ENCODE data around the gene CIT. TPM values are rescaled to one million over a fixed set of nuclear protein-coding genes. Genes with fewer than 3 reads are reported as not detected.

CIT gene
- total RNA-seq, 2 donors from 2014 or later, result 0.33 to 1.3 TPM

- Histone ChIP-seq H3K9me3 (no peaks in the 10 kb centered on the region), H3K27me3 (no peaks in the 10 kb centered on the region), H3K4me3 (no peak overlapping the region), H3K36me3 (replicated peaks in 1 of 2; ENCODE audit: insufficient read depth in 1 of 2, low read depth in 2 of 2) (no peaks in the 10 kb centered on the region), H3K4me1 (no peaks in the 10 kb centered on the region), H3K27ac (no peak overlapping the region)
- no peak for TF ChIP-seq CTCF (IDR thresholded peaks at IDR 0.05)
- TF ChIP-seq POLR2A (IDR thresholded peaks at IDR 0.05), result no peak
- 66 to 87% methylated on average over 4 of the region's 4 CpGs for WGBS, 2 donors
- no peak for ATAC-seq
- DNase-seq, result no peak
- intact Hi-C loops (cut with DNase I), result no loop called here
These were observed 127.5 kb downstream of the CIT start for GRCh38 chr12:119749666-119750065.

GRCh38 chr12:119748497-119748896 is 128.6 kb downstream of the CIT start:
- Histone ChIP-seq H3K4me1 (no peaks in the 10 kb centered on the region), H3K27me3 (no peaks in the 10 kb centered on the region), H3K36me3 (replicated peaks in 1 of 2; ENCODE audit: insufficient read depth in 1 of 2, low read depth in 2 of 2) (no peaks in the 10 kb centered on the region), H3K27ac (no peak overlapping the region), H3K4me3 (no peak overlapping the region), H3K9me3 (no peaks in the 10 kb centered on the region)
- TF ChIP-seq CTCF (IDR thresholded peaks at IDR 0.05), result no peak
- no peak for TF ChIP-seq POLR2A (IDR thresholded peaks at IDR 0.05)
- intact Hi-C loops (cut with DNase I), result no loop called here
- ATAC-seq, result no peak
- WGBS, 2 donors, result 83 to 90% methylated on average over 8 of the region's 8 CpGs
- DNase-seq, result no peak

GRCh38 chr12:119746169-119746568 is 131.0 kb downstream of the CIT start:
- no peak for DNase-seq
- no peak for ATAC-seq
- WGBS, 2 donors, result 94 to 98% methylated on average over 2 of the region's 2 CpGs
- Histone ChIP-seq H3K27me3 (no peaks in the 10 kb centered on the region), H3K9me3 (no peaks in the 10 kb centered on the region), H3K36me3 (replicated peaks in 1 of 2; ENCODE audit: insufficient read depth in 1 of 2, low read depth in 2 of 2) (no peaks in the 10 kb centered on the region), H3K4me3 (no peak overlapping the region), H3K4me1 (no peaks in the 10 kb centered on the region), H3K27ac (no peak overlapping the region)
- intact Hi-C loops (cut with DNase I), result no loop called here
- no peak for TF ChIP-seq CTCF (IDR thresholded peaks at IDR 0.05)
- TF ChIP-seq POLR2A (IDR thresholded peaks at IDR 0.05), result no peak

- DNase-seq (no peak), ATAC-seq (no peak)
- no peaks in the 10 kb centered on the region for H3K36me3 ChIP-seq (replicated peaks in 1 of 2; ENCODE audit: insufficient read depth in 1 of 2, low read depth in 2 of 2)
- intact Hi-C loops (cut with DNase I), result no loop called here
- TF ChIP-seq POLR2A (IDR thresholded peaks at IDR 0.05) (no peak), CTCF (IDR thresholded peaks at IDR 0.05) (no peak)
- WGBS, 2 donors, result 93 to 100% methylated on average over 1 of the region's 1 CpG
- H3K27ac ChIP-seq, result no peak overlapping the region
- H3K4me3 ChIP-seq, result no peak overlapping the region
- H3K27me3 ChIP-seq, result no peaks in the 10 kb centered on the region
- H3K9me3 ChIP-seq, result no peaks in the 10 kb centered on the region
- no peaks in the 10 kb centered on the region for H3K4me1 ChIP-seq
These were observed 132.1 kb downstream of the CIT start for GRCh38 chr12:119744900-119745606.

- ATAC-seq, result no peak
- Histone ChIP-seq H3K27me3 (no peaks in the 10 kb centered on the region), H3K9me3 (no peaks in the 10 kb centered on the region), H3K27ac (no peak overlapping the region), H3K4me1 (no peaks in the 10 kb centered on the region), H3K4me3 (no peak overlapping the region), H3K36me3 (replicated peaks in 1 of 2; ENCODE audit: insufficient read depth in 1 of 2, low read depth in 2 of 2) (no peaks in the 10 kb centered on the region)
- TF ChIP-seq CTCF (IDR thresholded peaks at IDR 0.05), result no peak
- no peak for TF ChIP-seq POLR2A (IDR thresholded peaks at IDR 0.05)
- intact Hi-C loops (cut with DNase I), result no loop called here
- 90 to 98% methylated on average over 3 of the region's 3 CpGs for WGBS, 2 donors
- no peak for DNase-seq
These were observed 134.4 kb downstream of the CIT start for GRCh38 chr12:119742700-119743099.

Data from body of pancreas (tissue), 4 donors.